ENCODE data around the gene DLX3.

Gene DLX3

DNA sequence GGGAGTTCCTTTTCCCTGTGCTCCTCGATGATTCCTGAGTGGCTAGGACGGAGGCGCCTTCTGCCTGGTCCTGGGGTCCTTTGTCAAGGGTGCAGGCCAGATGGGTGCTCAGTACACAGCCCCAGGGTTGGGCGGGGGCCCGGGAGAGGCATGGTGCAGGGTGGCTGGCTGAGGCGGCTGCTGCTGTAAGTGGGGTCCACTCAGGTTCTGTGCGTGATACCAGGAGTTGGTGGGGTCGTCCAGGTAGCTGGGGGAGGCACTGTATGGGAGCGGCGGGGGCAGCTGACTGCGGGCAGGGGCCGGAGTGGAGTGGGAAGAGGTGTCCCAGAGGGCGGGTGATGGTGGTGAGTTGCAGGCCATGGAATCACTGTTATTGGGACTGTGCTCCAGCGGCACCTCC lies 3.6 kb downstream of the DLX3 start:
- no peak for DNase-seq

DNA sequence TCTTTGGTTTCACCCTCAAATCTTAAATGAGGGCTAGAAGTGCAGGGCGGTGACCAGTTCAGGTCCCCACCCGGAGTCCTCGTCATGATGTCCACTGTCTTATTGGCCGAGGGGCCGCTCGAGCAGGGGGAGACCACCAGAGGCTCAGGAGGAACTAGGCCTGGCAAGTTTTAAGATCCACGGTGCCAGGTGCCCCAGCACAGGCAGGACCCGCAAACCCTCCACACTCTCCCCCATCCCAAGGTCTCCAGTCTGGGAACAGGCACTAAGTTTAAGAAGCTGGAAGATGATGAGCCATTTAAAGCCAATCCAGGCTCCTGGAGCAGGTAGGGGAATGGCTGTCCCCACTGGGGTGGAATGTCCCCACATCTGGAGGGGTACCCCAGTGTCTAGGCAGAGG lies 4.1 kb downstream of the DLX3 start:
- DNase-seq: no peak

DNA sequence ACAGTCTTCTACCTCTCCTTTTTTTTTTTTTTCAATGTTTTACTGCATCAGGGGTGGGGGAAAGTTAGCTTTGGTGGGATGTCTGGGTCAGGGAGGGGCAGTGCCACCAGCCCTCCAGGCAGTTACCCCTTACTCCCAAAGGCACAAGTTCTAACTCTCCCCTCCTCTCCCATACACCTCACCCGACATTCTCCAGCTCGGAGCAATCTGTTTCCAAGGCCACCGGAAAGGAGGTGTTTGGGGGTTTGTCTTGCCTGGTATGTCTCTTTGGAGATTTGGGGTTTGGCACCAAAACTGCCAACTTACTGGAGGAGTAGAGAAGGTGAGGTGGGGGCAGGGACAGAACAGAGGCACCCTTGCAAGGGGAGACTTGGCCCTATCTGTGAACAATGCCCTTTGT lies 4.7 kb downstream of the DLX3 start:
- DNase-seq: no peak

DNA sequence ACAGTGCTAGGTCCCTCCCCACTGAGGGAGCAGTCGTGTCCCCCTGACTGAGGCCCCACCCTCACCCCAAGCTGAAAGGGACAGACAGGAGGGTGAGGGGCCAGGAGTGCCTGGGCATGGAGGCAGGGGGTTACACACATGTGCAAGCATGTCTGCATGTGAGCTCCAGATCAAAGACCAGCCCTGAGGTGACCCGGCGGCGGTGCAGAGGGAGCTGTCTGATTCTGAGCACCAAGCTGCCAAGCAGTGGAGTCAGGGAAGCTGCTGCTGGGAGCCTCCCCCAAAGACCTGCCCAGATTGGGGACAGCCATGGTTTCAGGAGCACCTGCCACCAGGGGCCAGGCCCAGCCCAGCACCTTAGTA lies 5.5 kb downstream of the DLX3 start:
- no peak for DNase-seq

DNA sequence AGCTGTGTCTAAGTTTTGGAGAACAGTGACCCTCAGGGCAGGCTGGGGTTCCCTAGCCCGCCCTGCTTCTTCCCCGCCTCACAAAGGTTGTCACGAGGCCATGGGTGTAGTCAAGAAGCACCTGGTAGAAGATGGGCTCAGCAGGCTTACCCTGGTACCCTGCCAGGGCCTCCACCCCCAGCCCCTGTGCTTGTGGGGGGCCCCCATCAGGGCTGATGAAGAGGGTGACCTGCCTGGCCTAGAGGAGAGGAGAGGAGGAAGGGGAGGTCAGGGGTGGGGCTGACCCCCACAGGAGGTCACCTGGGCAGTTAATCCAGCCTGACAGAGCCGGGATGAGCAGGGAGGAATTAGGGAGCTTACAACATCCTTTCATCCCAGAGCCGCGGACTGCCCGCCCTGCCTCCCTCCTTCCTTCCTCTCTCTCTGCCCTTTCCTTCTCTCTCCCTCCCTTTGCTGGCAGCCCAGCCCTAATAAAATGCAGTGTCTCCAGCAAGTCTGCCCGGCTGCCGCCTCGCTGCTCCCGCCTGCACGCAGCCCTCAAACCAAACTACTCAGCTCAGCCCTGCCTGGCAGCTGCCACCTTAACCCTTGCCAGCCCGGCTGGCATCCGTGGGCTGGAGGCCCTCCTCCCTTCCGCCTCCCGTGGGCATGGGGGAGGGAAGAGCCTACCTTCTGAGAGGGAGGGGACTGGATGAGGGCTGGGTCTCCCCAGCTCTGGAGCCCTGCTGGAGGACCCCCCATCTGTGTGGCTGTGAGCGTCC lies 7.2 kb downstream of the DLX3 start:
- peak; percentile 89 for DNase-seq

DNA sequence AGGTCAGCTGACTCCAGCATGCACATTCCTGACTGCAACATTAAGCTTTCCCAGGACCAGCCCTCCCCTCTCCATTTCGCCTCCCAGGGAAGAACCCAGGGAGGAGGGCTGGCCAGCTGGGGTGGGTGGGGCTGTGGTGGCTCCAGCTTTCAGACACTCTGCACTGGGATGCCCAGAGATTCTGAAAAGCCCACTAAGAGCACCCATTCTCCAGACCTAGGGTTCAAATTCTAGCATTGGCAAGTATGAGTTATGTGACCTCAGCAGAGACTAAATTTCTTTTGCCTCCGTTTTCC lies 7.8 kb downstream of the DLX3 start:
- no peak for DNase-seq

DNA sequence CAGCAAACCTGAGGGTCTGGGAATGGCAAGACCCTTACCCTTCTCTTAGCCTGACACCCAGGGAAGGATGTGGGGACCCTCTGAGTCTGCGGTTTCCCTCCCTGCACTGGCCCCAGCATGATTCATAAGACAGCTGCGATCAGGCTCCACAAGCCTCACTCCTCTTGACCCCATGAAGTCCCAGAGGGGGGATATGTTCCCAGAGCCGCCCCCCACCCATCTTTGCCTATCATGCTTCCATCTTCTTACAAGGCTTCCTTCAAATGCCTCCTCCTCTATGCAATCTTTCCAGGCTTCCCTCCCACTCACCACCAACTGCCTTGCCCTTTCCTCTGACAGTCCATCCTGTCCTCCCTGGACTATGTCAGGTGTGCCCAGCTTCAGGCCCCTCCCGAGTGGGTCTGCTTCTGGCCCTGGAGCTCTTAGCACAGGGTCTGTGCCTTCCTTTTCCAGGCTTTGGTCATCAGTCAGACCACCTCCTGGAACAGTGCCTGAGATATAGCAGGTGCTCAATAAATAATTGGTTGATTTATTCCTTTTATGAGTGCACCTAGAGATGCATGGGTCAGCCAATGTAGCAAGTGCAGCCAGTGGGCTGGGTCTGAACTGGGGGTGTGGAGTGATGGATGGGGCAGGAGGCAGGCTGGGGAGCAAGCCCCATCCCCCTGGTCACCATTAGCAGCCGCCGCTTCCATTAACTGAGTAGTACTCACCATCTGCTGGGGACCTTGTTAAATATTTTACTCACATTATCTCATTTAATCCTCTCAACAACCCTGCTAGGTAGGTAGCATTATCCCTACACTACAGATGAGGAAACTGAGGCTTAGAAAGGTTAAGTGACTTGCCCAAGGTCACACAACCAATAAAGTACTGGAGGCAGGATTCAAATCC lies 8.4 kb downstream of the DLX3 start:
- no peak for DNase-seq

DNA sequence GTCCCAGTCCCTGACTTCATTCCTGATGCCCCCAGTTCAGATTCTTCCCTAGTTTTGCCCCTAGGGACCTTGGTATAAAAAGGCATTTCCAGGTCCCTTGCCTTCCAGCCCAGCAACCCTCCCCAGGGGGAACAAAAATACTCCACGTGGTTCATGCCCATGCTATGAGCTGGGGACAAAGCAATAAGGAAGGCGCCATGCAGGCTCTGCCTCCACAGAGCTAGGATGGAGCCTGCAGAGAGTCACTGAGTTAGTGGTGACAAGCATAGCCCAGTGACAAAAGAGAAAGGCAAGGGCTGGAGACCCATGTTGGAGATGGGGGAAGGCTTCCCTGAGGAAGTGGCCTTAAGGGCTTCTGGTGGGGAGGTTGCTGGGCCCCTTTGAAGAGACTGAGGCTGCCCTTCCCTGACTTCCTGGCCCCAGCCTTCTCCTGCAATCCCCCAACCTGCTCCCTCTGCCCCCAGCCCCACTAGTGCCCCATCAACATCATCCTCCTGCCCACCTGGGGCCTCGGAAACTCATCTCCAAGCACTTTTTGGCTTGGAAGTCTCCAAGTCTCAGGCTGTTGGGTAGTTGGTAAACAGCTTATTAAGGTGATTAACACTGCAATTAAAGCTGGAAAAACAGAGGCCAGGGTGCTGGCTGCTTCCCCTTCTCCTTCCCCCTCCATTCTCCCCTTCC lies 9.6 kb downstream of the DLX3 start:
- DNase-seq: no peak

DNA sequence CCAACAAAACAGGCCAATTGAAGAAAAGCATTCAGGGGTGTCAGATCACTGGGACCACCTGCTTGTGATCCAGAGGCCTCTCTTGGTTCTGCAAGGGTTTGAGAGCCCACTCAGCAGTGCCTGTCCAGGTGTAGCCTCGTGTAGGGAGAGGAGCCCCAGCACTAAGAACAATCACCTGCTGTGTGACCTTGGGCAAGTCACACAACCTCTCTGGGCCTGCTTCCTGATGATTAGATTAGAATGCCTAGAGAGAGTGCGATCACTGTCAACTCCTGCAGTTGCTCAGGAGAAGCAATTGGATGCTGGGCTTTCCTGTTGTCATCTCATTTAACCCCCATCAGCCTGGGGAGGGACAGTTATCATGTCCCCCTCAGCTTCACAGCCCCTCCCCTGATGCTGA lies 10.2 kb downstream of the DLX3 start:
- DNase-seq: no peak

DNA sequence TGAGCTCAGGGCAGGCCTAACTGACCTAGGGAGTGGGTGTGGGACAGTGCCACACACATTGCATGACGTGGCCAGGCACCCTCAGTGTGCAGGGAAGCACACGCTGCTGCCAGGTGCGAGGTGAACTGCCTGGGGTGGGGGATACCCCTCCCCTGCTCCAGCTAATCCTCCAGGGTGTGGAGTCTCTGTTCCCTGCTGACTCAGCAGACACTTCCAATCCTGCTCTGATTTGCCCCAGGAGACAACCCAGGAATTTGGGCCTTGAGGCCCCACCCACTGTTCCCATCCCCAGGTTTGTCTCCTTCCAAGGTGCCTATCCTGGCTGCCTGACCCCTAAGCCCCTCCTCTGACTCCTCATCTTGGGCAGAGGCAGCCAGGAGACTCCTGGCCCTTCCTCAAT lies 10.7 kb downstream of the DLX3 start:
- DNase-seq: no peak

DNA sequence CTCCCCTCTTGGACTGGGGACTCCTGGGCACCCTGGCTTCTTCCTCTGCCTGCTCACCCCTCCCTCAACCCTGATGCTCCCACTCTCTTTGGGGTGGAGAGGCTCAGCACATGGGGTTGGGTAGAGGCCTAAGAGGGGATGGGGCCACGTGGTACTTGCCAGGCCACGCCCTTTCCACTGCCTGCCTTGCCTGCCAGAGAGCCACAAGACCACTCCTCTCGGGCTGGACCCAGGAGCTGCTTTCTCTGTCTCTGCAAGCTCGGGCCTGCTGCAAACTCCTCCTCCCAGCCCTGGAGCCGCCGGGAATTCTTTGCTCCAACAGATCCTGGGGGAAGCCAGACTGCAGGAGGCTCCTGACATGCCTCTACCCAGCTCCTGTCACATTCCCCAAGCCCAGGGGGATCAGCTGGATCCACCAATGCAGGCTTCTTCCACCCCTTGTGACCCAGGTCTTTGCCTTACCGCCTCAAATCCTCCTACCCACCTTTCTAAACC lies 14.3 kb downstream of the DLX3 start:
- DNase-seq: peak; percentile 93

DNA sequence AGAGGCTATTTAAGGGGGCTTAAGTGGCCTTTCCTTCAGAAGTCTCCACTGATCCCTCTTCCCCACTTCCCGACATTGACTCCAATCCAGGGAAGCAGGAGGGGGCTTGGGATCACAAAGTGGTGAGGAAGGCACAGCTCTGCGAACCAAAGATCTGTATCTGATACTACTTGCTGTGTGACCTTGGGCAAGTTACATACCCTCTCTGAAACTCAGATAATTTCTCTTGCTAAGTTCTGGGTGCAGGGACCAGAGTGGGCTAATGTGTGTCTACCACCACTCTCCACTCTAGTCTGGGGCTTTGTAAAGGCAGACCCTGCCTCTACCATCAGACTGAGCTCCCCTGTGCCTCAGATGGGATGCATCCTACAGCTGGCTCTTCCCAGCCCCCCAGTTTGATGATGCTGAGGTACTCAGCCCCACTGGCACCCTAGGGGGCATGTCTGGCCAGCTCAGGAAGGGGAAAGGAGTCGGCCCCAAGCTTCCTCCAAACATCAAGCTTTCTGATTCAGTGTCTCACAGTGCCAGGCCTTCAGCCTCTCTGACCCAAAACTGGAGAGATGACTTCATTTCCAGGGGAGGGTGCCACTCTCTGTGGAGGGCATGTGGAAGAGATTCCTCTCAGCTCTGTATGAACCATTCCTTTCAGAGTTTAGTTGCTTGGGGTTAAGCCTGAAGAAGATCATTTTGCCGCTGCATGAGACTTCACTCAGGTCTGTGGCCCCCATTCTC lies 15.1 kb downstream of the DLX3 start:
- no peak for DNase-seq

DNA sequence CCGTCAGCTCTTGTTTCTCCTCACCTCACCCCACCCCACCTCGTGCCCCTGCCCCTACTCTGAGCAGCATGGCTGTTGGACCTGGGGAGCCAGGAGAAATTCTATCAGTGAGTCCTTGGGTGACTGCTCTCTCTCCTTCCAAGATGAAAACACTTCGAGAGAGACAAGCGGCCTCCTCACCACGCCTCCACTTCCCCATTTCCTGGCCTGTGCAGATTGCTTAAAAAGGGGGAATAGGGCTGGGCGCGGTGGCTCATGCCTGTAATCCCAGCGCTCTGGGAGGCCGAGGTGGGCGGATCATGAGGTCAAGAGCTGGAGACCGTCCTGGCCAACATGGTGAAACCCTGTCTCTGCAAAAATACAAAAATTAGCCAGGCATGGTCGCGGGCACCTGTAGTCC lies 16.5 kb downstream of the DLX3 start:
- DNase-seq: no peak

DNA sequence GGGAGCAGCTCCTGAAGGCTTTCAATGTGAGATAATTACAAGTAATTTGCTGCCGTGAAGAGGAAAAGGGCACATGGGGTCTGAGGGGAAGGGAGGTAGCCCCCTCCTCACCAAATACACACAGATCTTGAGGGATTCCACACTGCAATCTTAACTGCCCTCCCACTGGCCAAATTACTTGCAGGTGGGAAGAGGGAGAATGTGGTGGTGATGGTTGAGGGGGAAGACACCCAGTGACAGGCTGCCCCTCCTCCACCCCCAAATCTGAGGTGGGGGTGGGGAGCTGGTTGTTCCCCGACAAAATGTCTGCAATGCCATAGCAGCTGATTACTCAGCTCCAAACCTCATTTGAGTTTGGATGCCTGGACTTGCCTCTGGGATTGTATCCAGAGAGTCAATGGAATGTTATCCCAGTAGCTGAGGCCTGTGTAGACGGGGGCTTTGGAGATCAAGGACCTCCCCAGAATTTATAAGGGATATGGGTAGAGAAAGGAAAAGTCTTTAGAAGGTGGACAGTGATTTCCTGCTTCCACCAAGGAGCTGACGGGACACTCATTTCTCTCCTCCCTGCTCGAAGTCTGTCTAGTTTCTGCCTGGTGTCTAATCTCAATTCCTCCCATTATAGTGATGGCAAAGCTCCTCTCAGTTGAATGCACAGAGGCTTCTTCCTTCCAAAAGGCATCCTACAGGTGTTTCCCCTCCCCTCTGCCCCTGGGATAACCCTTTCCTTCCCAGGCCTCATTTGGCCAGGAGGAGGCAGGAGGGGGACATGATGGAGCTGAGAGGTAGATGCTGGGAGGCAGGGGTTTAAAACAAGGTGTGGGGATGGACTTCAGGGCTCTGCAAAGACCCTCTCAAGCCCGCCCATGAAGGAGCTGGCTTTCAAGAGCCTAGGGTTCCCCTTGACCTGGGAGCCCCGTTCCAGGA lies 17.3 kb downstream of the DLX3 start:
- no peak for DNase-seq

DNA sequence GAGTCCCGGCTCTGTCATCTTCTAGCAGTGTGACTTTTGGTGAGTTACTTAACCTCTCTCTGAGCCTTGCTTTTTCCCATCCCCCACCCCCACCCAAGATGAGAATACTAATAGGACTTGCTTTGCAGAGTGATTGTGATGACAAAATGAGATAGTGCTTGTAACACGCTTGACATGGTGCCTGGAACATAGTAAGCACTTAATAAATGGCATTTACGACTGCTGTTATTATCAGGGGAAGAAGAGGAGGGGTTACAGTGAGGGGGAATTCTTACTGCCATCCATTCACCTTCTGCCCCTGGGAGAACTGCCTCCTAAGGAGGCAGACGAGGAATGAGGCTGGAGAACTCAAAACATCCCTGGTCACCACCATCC lies 18.2 kb downstream of the DLX3 start:
- no peak for DNase-seq

DNA sequence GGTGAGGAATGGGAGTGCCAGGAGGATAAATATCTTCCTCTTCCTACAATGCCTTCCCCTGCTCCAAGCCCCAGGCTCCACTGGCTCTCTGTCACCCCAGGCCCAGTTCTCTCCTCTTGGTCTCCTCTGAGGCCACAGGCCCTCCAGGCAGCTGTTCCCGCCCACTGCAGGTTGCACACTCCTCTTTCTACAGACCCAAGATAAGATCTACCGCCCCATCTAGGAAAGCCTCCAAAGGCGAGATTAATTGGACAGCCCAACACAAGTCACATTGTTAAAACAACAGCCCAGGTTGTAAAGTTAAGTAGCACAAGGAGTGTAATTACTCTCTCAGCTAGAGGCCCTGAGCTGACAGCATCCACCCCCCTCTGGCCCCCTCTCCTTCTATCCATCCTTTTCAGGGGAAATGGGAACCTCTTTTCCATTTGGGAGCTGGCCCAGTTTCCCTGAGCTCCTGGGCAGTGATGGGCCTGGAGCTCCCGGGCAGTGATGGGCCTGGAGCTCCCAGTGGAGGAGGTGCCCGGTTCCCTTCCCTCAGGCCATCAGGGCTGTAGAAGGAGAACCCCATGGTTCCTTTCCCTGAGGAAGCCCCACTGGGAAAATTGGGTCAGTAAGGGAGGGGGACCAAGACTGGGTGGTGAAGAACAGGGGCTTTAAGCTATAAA lies 18.7 kb downstream of the DLX3 start:
- no peak for DNase-seq

DNA sequence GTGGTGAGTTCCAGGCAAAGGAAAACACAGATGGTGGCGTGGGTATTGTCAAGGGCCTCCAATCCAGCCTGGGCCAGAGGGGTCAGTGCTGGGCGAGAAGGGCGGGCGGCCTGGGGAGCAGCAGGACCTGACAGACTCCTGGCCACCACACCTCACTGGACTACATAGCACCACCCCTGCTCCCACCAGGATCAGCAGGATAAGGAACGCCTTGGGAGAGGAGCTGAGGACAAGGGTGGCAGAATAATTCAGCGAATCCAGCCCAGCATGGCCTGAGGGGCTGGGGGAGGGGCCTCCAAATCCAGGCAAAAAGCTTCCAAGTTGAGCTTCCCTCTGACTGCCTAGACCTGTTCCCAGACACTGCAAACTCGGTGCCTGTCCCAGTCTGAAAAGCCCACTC lies 19.5 kb downstream of the DLX3 start:
- DNase-seq: no peak

DNA sequence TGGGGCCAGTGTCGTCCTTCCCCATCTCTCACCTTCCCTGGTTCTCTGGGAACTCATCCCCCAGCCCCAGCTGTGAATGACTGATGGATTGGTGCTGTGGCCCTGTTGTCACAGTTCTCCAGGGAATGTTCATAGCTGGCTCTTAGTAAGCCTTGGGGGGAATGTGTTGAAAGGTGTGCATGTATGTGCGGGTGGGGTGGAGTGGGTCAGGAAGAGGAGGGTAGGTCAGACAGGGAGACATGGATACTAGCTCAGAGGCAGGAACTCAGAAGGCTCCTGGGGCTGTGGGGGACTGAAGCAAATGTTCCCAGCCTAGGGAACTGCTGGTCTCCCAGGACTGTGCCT lies 21.8 kb downstream of the DLX3 start:
- DNase-seq: no peak

DNA sequence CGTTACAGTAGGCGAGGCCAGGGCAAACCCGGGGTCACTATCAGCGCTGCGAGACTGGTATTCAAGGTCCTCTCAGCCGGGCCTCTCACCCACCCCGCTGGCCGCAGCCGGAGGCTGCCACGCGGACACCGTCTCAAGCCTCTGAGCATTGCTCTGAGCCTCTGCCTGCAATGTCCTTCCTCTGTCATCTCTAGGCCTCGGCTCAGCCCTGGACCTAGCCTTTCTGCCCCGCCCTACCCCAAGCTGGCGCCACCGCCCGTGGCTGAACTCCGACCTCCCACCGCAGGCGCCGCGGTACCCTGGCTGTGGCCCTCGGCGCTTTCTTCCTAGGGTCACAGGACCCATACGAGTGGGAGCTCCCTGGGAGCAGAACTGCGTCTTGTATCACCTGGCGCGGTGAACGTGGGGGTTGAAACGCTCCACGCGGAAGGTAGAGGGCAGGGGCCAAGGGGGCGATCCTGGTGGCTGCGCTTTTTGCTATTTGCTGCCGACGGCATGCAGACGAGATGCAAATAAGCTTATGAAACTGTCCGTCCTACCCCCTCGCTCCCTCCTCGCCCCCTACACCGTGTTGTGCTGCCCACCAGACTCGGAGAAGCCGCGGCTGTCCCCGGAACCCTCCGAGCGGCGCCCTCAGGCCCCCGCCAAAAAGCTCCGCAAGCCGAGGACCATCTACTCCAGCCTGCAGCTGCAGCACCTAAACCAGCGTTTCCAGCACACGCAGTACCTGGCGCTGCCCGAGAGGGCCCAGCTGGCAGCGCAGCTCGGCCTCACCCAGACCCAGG lies 22.3 kb downstream of the DLX3 start:
- DNase-seq: no peak

DNA sequence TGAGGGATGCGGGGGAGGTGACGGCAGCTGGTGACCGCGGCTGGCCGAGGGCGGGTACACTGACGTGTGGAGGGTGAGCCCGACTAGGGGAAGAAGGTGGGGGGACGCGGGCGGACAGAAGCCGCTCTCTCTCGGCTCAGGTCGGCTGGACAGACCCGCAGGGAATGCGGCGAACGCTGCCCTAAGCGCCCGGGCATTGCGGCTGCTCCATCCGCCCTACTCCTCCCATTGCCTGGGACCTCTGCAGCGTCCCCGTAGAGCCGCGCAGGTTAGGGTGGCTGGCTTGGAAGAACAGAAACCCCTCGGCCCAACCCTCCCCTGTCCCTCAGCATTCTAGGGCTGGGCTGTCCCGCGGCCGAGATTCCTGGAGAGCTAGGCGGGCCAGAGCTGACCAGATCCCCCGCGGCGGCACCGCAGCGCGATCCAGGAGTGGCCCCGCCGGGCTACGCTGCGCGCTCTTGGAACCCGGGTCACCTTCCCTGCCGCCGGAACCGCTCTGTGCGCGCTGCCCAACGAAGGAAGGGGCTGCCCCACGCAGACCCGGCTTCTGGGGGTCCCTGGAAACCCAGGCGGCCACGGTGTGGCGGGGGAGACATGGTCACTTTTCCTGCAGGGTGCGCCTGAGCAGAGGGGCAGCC lies 23.1 kb downstream of the DLX3 start:
- no peak for DNase-seq
